GM23338 (cell line): Measurements from ENCODE around the gene CMIP. TPM values are rescaled to one million over a fixed set of nuclear protein-coding genes. Genes with fewer than 3 reads are reported as not detected.

Source experiments
- ATAC-seq: fragments of 200-7000 bp; cut with Tn5 transposase; 3 replicates; pipeline ENCODE4 v1.9.1; 2020
- DNase-seq: peaks from one replicate; pipeline ENCODE4 v3.0.0-alpha.2; 2015; ENCODE audit warnings: low spot score
- H2AFZ ChIP-seq: fragments of 200-600 bp; sonication (generic); 2 replicates; pipeline ENCODE4 v1.8.0; 2016; ENCODE audit warnings: antibody characterized with exemption, mild to moderate bottlenecking, moderate library complexity
- H3F3A ChIP-seq: fragments of 200-600 bp; sonication (generic); replicated peaks from 2 replicates; pipeline ENCODE4 v1.8.0; 2017; ENCODE audit warnings: antibody characterized with exemption, mixed run types, low read depth
- H3K27ac ChIP-seq: fragments of 200-600 bp; sonication (generic); 2 replicates; pipeline ENCODE4 v1.6.1; 2016; ENCODE audit warnings: low read depth
- H3K27me3 ChIP-seq: fragments of 200-600 bp; sonication (generic); 2 replicates; pipeline ENCODE4 v1.8.0; 2016; ENCODE audit warnings: mild to moderate bottlenecking, mixed run types, moderate library complexity; ENCODE audit not compliant: insufficient read depth
- H3K36me3 ChIP-seq: fragments of 200-600 bp; sonication (generic); 2 replicates; pipeline ENCODE4 v1.8.0; 2016; ENCODE audit warnings: mild to moderate bottlenecking; ENCODE audit not compliant: insufficient read depth
- H3K4me1 ChIP-seq: fragments of 200-600 bp; sonication (generic); 2 replicates; pipeline ENCODE4 v1.8.0; 2016; ENCODE audit warnings: mild to moderate bottlenecking, moderate library complexity; ENCODE audit not compliant: insufficient read depth
- H3K4me2 ChIP-seq: fragments of 200-600 bp; sonication (generic); 2 replicates; pipeline ENCODE4 v1.7.1; 2017; ENCODE audit warnings: mixed run types
- H3K4me3 ChIP-seq: fragments of 200-600 bp; sonication (generic); 2 replicates; pipeline ENCODE4 v1.6.1; 2016; ENCODE audit warnings: mixed run types
- H3K79me2 ChIP-seq: fragments of 200-600 bp; sonication (generic); replicated peaks from 2 replicates; pipeline ENCODE4 v1.8.0; 2017; ENCODE audit warnings: mild to moderate bottlenecking; ENCODE audit not compliant: insufficient read depth
- H3K9me2 ChIP-seq: fragments of 200-600 bp; sonication (generic); 2 replicates; pipeline ENCODE4 v1.8.0; 2017; ENCODE audit not compliant: insufficient read depth
- H4K20me1 ChIP-seq: fragments of 200-600 bp; sonication (generic); replicated peaks from 2 replicates; pipeline ENCODE4 v1.8.0; 2017; ENCODE audit warnings: mild to moderate bottlenecking; ENCODE audit not compliant: insufficient read depth
- H3K27ac Mint-ChIP-seq: 2 replicates; pipeline ENCODE4 v1.8.0; 2020; ENCODE audit warnings: inconsistent platforms, mild to moderate bottlenecking, moderate library complexity, mixed read lengths
- H3K27me3 Mint-ChIP-seq: 3 replicates; pipeline ENCODE4 v1.8.0; 2022; ENCODE audit warnings: low read depth, mild to moderate bottlenecking, moderate library complexity, mixed read lengths, inconsistent platforms; ENCODE audit not compliant: insufficient read depth, poor library complexity
- H3K36me3 Mint-ChIP-seq: 3 replicates; pipeline ENCODE4 v1.8.0; 2021; ENCODE audit warnings: low read depth, mild to moderate bottlenecking, inconsistent platforms, moderate library complexity, mixed read lengths
- H3K4me1 Mint-ChIP-seq: 3 replicates; pipeline ENCODE4 v1.8.0; 2020; ENCODE audit warnings: mild to moderate bottlenecking, inconsistent platforms, mixed read lengths
- H3K4me3 Mint-ChIP-seq: 3 replicates; pipeline ENCODE4 v1.8.0; 2021; ENCODE audit warnings: moderate library complexity, mild to moderate bottlenecking, inconsistent platforms, mixed read lengths
- H3K9me3 Mint-ChIP-seq: 3 replicates; pipeline ENCODE4 v1.8.0; 2020; ENCODE audit warnings: moderate library complexity, mild to moderate bottlenecking, inconsistent platforms, mixed read lengths
- CREB1 ChIP-seq: fragments of 250-450 bp; sonication (Bioruptor Pico); IDR thresholded peaks from 2 replicates; pipeline ENCODE4 v1.5.0; 2020; ENCODE audit warnings: low read depth, mild to moderate bottlenecking, moderate library complexity
- EZH2 ChIP-seq: fragments of 200-600 bp; sonication (generic); IDR thresholded peaks from one replicate; pipeline ENCODE4 v1.8.0; 2017; ENCODE audit warnings: antibody characterized with exemption, mild to moderate bottlenecking, low read depth; ENCODE audit not compliant: unreplicated experiment
- EZH2phosphoT487 ChIP-seq: fragments of 200-600 bp; sonication (generic); IDR thresholded peaks from one replicate; pipeline ENCODE4 v1.8.1; 2018; ENCODE audit warnings: antibody characterized with exemption; ENCODE audit not compliant: unreplicated experiment
- JUNB ChIP-seq: IDR thresholded peaks from one replicate; pipeline ENCODE4 v1.6.1; 2016; ENCODE audit warnings: antibody characterized with exemption; ENCODE audit not compliant: unreplicated experiment
- NANOG ChIP-seq: IDR thresholded peaks from 2 replicates; pipeline ENCODE4 v1.6.1; 2016; ENCODE audit warnings: antibody characterized with exemption, borderline replicate concordance
- POLR2AphosphoS5 ChIP-seq: IDR thresholded peaks from 2 replicates; pipeline ENCODE4 v1.6.1; 2016; ENCODE audit warnings: antibody characterized with exemption, low read depth
- ZNF331 ChIP-seq: fragments of 250-450 bp; sonication (Bioruptor Pico); IDR thresholded peaks from 2 replicates; pipeline ENCODE4 v1.5.0; 2020; ENCODE audit warnings: low read depth, mild to moderate bottlenecking, moderate library complexity
- polyA plus RNA-seq: library from polyadenylated mRNA; unstranded; fragments of >200 nt; fragmentation: Nextera tagmentation; extraction: Ambion mirVana; gene quantifications from 2 replicates; pipeline ENCODE4 v1.2.1, GENCODE V29; 2016
- total RNA-seq: library from RNA; depleted of rRNA; stranded (reverse); fragments of >200 nt; shearing (Covaris generic); gene quantifications from 2 replicates; pipeline ENCODE4 v1.2.3, GENCODE V29; 2014
- TF ChIP-seq, protein P1 (sequence below): IDR thresholded peaks from one replicate; pipeline ENCODE4 v1.6.1; 2018; ENCODE audit warnings: antibody characterized with exemption; ENCODE audit not compliant: unreplicated experiment
- TF ChIP-seq, protein P2 (sequence below), 2 experiments: fragments of 200-600 bp in 1 of 2; sonication (generic) in 1 of 2; conservative IDR thresholded peaks; 2 replicates each; pipeline versions ENCODE4 v1.5.1 to v1.6.1; 2016 to 2017; ENCODE audit warnings: antibody characterized with exemption in 2 of 2, low read depth in 2 of 2, mild to moderate bottlenecking in 2 of 2, moderate library complexity in 1 of 2
- TF ChIP-seq, protein P3 (sequence below): IDR thresholded peaks from 2 replicates; pipeline ENCODE4 v1.6.1; 2016; ENCODE audit warnings: antibody characterized with exemption

CMIP gene
- total and polyA plus RNA-seq, 2 experiments from 2014 or later = 9.5 to 62.3 TPM

DNA sequence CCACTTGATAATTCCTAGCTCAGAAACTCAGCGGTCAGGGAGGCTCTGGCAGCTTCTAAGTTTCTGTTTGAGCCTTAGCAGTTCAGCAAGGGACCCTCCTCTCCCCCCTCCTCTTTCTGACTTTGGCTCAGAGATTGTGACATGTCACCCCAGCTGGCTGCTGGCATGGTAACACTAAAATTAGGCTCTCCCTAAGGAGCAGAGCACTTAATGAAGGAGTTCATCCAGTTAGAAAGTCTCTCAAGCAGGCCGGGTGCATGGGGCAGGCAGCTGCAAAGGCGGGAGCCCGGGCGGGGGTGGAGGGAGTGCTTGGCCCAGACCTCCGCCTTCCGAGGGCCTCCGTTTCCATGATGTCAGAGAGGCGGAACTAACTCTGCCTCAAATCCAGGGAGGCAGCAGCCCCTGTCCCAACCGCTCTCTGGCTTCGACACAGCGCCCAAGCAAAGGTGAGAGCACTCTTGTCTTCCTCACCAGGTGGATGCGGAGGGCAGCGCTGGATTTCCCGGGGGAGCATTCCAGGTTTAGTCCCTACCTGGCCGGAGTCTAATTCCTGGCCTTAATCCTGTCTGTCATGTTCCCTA, 206.5 kb downstream of the CMIP start:
- H3K27me3 Mint-ChIP-seq = peaks cover 7% of the 10 kb centered on the region
- Histone ChIP-seq H3K79me2 (peaks cover 40% of the 10 kb centered on the region), H3K4me1 (peaks cover 22% of the 10 kb centered on the region), H4K20me1 (peaks cover 30% of the 10 kb centered on the region), H3K36me3 (peaks cover 11% of the 10 kb centered on the region; the same call in 1 of the 2 replicates), H3K4me3 (no peak overlapping the region), H3K27ac (peak overlapping the region; percentile 82), H2AFZ (no peak overlapping the region), H3K27me3 (no peaks in the 10 kb centered on the region), H3K9me2 (no peaks in the 10 kb centered on the region), H3F3A (no peaks in the 10 kb centered on the region), H3K4me2 (0 out of 2 replicates have a peak overlapping the region, but pooled peaks have one; percentile 26)
- H3K27ac Mint-ChIP-seq = peak overlapping the region; percentile 85
- DNase-seq = peak; percentile 55
- TF ChIP-seq EZH2phosphoT487 = no peak
- TF ChIP-seq, protein P1, sequence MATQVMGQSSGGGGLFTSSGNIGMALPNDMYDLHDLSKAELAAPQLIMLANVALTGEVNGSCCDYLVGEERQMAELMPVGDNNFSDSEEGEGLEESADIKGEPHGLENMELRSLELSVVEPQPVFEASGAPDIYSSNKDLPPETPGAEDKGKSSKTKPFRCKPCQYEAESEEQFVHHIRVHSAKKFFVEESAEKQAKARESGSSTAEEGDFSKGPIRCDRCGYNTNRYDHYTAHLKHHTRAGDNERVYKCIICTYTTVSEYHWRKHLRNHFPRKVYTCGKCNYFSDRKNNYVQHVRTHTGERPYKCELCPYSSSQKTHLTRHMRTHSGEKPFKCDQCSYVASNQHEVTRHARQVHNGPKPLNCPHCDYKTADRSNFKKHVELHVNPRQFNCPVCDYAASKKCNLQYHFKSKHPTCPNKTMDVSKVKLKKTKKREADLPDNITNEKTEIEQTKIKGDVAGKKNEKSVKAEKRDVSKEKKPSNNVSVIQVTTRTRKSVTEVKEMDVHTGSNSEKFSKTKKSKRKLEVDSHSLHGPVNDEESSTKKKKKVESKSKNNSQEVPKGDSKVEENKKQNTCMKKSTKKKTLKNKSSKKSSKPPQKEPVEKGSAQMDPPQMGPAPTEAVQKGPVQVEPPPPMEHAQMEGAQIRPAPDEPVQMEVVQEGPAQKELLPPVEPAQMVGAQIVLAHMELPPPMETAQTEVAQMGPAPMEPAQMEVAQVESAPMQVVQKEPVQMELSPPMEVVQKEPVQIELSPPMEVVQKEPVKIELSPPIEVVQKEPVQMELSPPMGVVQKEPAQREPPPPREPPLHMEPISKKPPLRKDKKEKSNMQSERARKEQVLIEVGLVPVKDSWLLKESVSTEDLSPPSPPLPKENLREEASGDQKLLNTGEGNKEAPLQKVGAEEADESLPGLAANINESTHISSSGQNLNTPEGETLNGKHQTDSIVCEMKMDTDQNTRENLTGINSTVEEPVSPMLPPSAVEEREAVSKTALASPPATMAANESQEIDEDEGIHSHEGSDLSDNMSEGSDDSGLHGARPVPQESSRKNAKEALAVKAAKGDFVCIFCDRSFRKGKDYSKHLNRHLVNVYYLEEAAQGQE = no peak
- TF ChIP-seq, protein P2, sequence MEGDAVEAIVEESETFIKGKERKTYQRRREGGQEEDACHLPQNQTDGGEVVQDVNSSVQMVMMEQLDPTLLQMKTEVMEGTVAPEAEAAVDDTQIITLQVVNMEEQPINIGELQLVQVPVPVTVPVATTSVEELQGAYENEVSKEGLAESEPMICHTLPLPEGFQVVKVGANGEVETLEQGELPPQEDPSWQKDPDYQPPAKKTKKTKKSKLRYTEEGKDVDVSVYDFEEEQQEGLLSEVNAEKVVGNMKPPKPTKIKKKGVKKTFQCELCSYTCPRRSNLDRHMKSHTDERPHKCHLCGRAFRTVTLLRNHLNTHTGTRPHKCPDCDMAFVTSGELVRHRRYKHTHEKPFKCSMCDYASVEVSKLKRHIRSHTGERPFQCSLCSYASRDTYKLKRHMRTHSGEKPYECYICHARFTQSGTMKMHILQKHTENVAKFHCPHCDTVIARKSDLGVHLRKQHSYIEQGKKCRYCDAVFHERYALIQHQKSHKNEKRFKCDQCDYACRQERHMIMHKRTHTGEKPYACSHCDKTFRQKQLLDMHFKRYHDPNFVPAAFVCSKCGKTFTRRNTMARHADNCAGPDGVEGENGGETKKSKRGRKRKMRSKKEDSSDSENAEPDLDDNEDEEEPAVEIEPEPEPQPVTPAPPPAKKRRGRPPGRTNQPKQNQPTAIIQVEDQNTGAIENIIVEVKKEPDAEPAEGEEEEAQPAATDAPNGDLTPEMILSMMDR (conservative IDR thresholded peaks at IDR 0.05; ENCODE audit: low read depth in 2 of 2) = no peak
- TF ChIP-seq CREB1 (CRISPR knock-in tag) = peak; percentile 65; the same call in 1 of the 2 replicates
- no peak overlapping the region for H3K4me3 Mint-ChIP-seq
- ATAC-seq = peak; percentile 68
- peaks cover 4% of the 10 kb centered on the region; the same call in 1 of the 3 replicates for H3K36me3 Mint-ChIP-seq
- H3K9me3 Mint-ChIP-seq = no peaks in the 10 kb centered on the region
- peaks cover 52% of the 10 kb centered on the region for H3K4me1 Mint-ChIP-seq

DNA sequence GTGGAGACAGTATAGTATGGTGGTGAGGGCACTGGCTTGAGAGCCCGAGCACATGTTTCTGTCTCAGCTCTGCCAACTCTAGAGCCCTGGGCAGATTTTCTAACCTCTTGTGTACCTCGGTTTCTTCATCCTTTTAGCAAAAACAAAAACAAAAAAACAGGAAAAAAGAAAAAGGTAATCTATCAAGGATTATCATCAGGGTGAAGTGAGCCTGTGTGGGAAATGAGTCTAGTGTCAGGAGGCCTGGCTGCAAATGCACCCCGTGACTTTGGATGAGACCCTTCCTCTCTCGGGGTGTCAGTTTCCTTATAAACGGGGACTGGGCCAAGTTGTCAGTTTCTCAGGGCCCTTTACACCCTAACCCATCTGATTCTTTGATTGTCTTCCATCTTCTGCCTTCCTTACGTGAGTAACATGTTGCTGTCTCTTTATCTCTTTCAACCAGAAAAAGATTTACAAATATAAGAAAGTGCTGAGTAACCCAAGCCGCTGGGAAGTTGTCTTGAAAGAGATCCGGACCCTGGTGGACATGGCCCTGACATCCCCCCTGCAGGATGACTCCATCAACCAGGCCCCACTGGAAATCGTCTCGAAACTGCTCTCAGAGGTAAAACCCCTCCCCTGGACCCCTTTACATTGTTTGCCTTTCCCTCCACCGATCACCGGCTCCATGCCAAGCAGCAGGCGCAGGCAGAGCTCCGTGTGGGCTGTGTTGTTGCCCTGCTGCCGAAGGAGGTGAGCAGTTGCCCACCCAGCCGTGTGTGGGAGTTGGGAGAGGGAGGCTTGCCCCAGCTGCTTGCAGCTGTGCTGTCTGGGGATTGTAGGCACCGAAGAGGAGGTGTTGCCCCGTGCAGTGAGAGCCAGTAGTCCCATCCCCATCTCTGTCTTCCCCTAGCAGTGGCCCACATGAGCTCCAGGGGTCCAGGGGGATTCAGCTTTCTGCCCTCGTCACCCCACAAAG, 207.4 kb downstream of the CMIP start:
- Mint-ChIP-seq H3K27me3 (peaks cover 9% of the 10 kb centered on the region), H3K36me3 (peaks cover 4% of the 10 kb centered on the region; the same call in 1 of the 3 replicates), H3K4me1 (peaks cover 48% of the 10 kb centered on the region), H3K9me3 (no peaks in the 10 kb centered on the region), H3K27ac (peak overlapping the region; percentile 85), H3K4me3 (no peak overlapping the region)
- Histone ChIP-seq H4K20me1 (peaks cover 30% of the 10 kb centered on the region), H3K4me2 (peak overlapping the region; percentile 23; the same call in 1 of the 2 replicates), H3K79me2 (peaks cover 34% of the 10 kb centered on the region), H3K4me3 (no peak overlapping the region), H3K4me1 (peaks cover 22% of the 10 kb centered on the region), H2AFZ (no peak overlapping the region), H3K27ac (peak overlapping the region; percentile 82), H3K9me2 (no peaks in the 10 kb centered on the region), H3F3A (no peaks in the 10 kb centered on the region), H3K36me3 (peaks cover 11% of the 10 kb centered on the region; the same call in 1 of the 2 replicates), H3K27me3 (no peaks in the 10 kb centered on the region)
- DNase-seq (no peak), ATAC-seq (peak; percentile 23)
- TF ChIP-seq EZH2 = no peak
- no peak for TF ChIP-seq POLR2AphosphoS5
- no peak for TF ChIP-seq ZNF331 (CRISPR knock-in tag)
- no peak for TF ChIP-seq NANOG
- TF ChIP-seq CREB1 (CRISPR knock-in tag) = no peak
- no peak for TF ChIP-seq JUNB
- TF ChIP-seq, protein P1 = no peak
- TF ChIP-seq, protein P3, sequence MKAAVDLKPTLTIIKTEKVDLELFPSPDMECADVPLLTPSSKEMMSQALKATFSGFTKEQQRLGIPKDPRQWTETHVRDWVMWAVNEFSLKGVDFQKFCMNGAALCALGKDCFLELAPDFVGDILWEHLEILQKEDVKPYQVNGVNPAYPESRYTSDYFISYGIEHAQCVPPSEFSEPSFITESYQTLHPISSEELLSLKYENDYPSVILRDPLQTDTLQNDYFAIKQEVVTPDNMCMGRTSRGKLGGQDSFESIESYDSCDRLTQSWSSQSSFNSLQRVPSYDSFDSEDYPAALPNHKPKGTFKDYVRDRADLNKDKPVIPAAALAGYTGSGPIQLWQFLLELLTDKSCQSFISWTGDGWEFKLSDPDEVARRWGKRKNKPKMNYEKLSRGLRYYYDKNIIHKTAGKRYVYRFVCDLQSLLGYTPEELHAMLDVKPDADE = no peak
